Activated CD8-positive, alpha-beta memory T cell treated with anti-CD3 and anti-CD28 coated beads, Interleukin-2, amount 10 ng/mL, durations not matched to agents 7 days and 5 days (primary cell): Measurements from ENCODE around the gene MIF. TPM values are rescaled to one million over a fixed set of nuclear protein-coding genes. Genes with fewer than 3 reads are reported as not detected.
"Not testable (repeated sequence)": the region's sequence is repeated elsewhere in the genome, so short reads cannot be mapped to it uniquely, and the experiment has no call there.

ENCODE experiments used
- ATAC-seq: fragments of 150-1000 bp; cut with Tn5 transposase; one replicate; pipeline ENCODE4 v1.10.0; 2021; ENCODE audit warnings: moderate library complexity
- CTCF ChIA-PET: fragments of 350-600 bp; sonication (Branson Sonifier 250); formaldehyde crosslinking; loops from one replicate; lab custom pipeline; 2021; ENCODE audit warnings: antibody characterized with exemption; lab: Charles Lee
- DNase-seq: peaks from one replicate; pipeline ENCODE4 v3.0.0-alpha.2; 2020
- H3K27ac Mint-ChIP-seq: one replicate; pipeline ENCODE4 v1.8.0; 2021; ENCODE audit warnings: mild to moderate bottlenecking, mixed read lengths
- H3K27me3 Mint-ChIP-seq: one replicate; pipeline ENCODE4 v1.8.0; 2021; ENCODE audit warnings: mixed read lengths
- H3K36me3 Mint-ChIP-seq: one replicate; pipeline ENCODE4 v1.8.0; 2021; ENCODE audit warnings: mild to moderate bottlenecking, mixed read lengths
- H3K4me1 Mint-ChIP-seq: one replicate; pipeline ENCODE4 v1.8.0; 2021; ENCODE audit warnings: mixed read lengths
- H3K4me3 Mint-ChIP-seq: one replicate; pipeline ENCODE4 v1.8.0; 2021; ENCODE audit warnings: mild to moderate bottlenecking, moderate library complexity, mixed read lengths
- H3K9me3 Mint-ChIP-seq: one replicate; pipeline ENCODE4 v1.8.0; 2022; ENCODE audit warnings: low read depth, mixed read lengths
- total RNA-seq, 2 experiments: library from RNA; stranded (reverse); gene quantifications; one replicate each; pipeline ENCODE4 v1.2.3, GENCODE V29; 2021

MIF gene
- total RNA-seq, 2 experiments from 2014 or later: 730 to 765 TPM

DNA sequence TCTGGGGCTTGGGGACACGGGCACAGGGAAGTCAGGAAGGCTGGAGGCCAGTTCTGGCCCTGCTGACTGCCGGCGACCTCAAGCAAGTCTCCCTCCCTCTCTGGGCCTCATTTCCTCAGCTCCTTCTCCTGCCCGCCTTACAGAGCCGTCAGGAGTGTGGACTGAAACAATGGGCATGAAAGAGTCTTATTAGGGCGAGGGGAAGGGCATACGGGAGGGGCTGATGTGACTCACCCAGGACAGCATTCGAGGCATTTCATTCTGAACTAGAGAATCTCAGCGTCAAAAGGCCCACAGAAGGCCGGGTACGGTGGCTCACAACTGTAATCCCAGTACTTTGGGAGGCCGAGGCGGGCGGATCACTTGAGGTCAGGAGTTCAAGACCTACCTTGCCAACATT is 46.0 kb downstream of the MIF start:
- H3K9me3 Mint-ChIP-seq, H3K27ac Mint-ChIP-seq, DNase-seq, ATAC-seq, H3K4me3 Mint-ChIP-seq, CTCF ChIA-PET, H3K27me3 Mint-ChIP-seq, H3K36me3 Mint-ChIP-seq, H3K4me1 Mint-ChIP-seq: not testable (repeated sequence)

Other genes starting within 250 kb of the MIF start
- gene RGL4, start 203.4 kb upstream of the MIF start, total RNA-seq: 10 to 100 TPM; 15.5 to 30.8 TPM
- 1 to 10 TPM; 2.9 to 3.0 TPM for gene ZNF70, start 143.3 kb upstream of the MIF start, total RNA-seq
- gene VPREB3, start 140.0 kb upstream of the MIF start, total RNA-seq: under 1 TPM in 1 of 2 experiments, not detected in 1; 0.70 TPM
- 1 to 10 TPM in 1 of 2 experiments, under 1 TPM in 1; 0.77 to 2.8 TPM for gene C22orf15, start 131.4 kb upstream of the MIF start, total RNA-seq
- 100 to 1,000 TPM; 155 to 159 TPM for gene CHCHD10, start 126.4 kb upstream of the MIF start, total RNA-seq
- 1 to 10 TPM in 1 of 2 experiments, under 1 TPM in 1; 0.91 to 1.0 TPM for gene MMP11, start 121.5 kb upstream of the MIF start, total RNA-seq
- gene SMARCB1, start 107.4 kb upstream of the MIF start, total RNA-seq: 100 to 1,000 TPM; 117 to 137 TPM
- gene DERL3, start 55.4 kb upstream of the MIF start, total RNA-seq: 10 to 100 TPM; 14.6 to 18.1 TPM
- gene SLC2A11, start 36.5 kb upstream of the MIF start, total RNA-seq: 10 to 100 TPM in 1 of 2 experiments, 1 to 10 TPM in 1; 8.1 to 10.7 TPM
- gene GSTT2B, start 66.8 kb downstream of the MIF start, total RNA-seq: not detected
- not detected for gene DDTL, start 72.5 kb downstream of the MIF start, total RNA-seq
- gene DDT, start 80.1 kb downstream of the MIF start, total RNA-seq: 100 to 1,000 TPM; 121 to 128 TPM
- not detected for gene GSTT2, start 85.8 kb downstream of the MIF start, total RNA-seq
- gene GSTT4, start 111.1 kb downstream of the MIF start, total RNA-seq: not detected
- gene CABIN1, start 116.9 kb downstream of the MIF start, total RNA-seq: 100 to 1,000 TPM in 1 of 2 experiments, 10 to 100 TPM in 1; 92.4 to 143 TPM